ENCODE data around the gene ZFYVE26.

Gene ZFYVE26

DNA sequence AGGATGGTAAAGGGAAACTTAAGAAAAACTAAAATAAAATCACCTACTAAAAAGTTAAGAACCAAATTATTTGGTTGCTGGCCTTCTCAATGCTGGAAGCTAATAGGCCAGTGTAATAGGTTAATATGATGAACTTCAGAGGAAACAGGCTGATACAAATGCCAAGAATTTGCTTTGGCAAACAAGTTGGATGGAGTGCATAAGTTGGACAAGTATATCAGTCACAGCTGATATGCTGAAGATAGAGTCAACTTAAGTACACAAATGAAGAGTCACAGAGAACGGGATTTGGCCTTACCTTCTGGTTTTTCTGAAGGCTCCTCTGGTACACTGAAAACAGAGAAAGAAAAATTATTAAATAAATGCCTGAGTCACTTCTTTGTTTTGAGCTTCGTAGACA is 48.2 kb downstream of the ZFYVE26 start:
- Histone ChIP-seq H3K4me3 (ENCODE audit: severe bottlenecking) (no peak overlapping the region), H3K27me3 (ENCODE audit: insufficient read depth, poor library complexity, severe bottlenecking) (no peaks in the 10 kb centered on the region), H3K27ac (ENCODE audit: poor library complexity, severe bottlenecking) (no peak overlapping the region), H3K36me3 (ENCODE audit: low read depth) (peaks cover 86% of the 10 kb centered on the region), H3K9me3 (ENCODE audit: severe bottlenecking) (no peaks in the 10 kb centered on the region), H3K4me1 (ENCODE audit: insufficient read depth, poor library complexity, severe bottlenecking) (no peaks in the 10 kb centered on the region)
- ATAC-seq (ENCODE audit: low read depth) (no peak), DNase-seq (ENCODE audit: low spot score) (no peak)
- TF ChIP-seq, protein P1, sequence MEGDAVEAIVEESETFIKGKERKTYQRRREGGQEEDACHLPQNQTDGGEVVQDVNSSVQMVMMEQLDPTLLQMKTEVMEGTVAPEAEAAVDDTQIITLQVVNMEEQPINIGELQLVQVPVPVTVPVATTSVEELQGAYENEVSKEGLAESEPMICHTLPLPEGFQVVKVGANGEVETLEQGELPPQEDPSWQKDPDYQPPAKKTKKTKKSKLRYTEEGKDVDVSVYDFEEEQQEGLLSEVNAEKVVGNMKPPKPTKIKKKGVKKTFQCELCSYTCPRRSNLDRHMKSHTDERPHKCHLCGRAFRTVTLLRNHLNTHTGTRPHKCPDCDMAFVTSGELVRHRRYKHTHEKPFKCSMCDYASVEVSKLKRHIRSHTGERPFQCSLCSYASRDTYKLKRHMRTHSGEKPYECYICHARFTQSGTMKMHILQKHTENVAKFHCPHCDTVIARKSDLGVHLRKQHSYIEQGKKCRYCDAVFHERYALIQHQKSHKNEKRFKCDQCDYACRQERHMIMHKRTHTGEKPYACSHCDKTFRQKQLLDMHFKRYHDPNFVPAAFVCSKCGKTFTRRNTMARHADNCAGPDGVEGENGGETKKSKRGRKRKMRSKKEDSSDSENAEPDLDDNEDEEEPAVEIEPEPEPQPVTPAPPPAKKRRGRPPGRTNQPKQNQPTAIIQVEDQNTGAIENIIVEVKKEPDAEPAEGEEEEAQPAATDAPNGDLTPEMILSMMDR (IDR thresholded peaks at IDR 0.05; ENCODE audit: poor library complexity, severe bottlenecking) = no peak

DNA sequence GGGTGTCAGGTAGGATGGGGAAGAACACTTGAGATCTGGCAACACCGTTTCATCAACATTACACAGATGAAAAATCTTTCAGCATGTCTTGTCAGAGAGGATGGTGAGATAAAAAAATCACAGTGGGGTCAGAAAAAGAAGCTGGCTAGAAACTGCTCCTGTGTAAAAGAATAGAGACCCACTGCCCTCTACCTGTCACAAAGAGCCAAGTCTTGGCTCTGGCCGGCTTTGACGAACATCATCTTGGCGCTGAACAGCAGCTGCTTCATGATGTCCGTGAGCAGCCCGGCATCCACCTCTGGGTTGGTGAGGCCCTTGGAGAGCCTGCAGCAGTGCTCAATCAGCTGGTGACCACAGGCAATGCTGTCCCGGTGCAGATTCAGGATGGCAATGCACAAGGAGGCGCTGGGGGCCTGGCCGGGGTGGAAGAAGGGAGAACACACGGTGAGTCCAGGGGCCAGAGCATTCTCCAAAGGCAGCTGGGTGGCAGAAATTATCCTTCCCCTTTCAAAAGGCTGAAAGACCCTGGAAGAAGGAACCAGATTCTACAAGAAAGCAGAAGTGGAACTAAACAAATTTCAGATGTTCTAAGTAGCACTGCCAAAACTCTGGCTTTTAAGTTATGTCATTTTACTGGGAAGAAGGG is 50.2 kb downstream of the ZFYVE26 start:
- ATAC-seq (ENCODE audit: low read depth) (no peak), DNase-seq (ENCODE audit: low spot score) (no peak)
- TF ChIP-seq, protein P1 (IDR thresholded peaks at IDR 0.05; ENCODE audit: poor library complexity, severe bottlenecking) = no peak
- H3K27me3 ChIP-seq (ENCODE audit: insufficient read depth, poor library complexity, severe bottlenecking) = no peaks in the 10 kb centered on the region
- H3K4me3 ChIP-seq (ENCODE audit: severe bottlenecking) = no peak overlapping the region
- no peaks in the 10 kb centered on the region for H3K9me3 ChIP-seq (ENCODE audit: severe bottlenecking)
- H3K36me3 ChIP-seq (ENCODE audit: low read depth) = peaks cover 70% of the 10 kb centered on the region
- no peaks in the 10 kb centered on the region for H3K4me1 ChIP-seq (ENCODE audit: insufficient read depth, poor library complexity, severe bottlenecking)
- H3K27ac ChIP-seq (ENCODE audit: poor library complexity, severe bottlenecking) = no peak overlapping the region

DNA sequence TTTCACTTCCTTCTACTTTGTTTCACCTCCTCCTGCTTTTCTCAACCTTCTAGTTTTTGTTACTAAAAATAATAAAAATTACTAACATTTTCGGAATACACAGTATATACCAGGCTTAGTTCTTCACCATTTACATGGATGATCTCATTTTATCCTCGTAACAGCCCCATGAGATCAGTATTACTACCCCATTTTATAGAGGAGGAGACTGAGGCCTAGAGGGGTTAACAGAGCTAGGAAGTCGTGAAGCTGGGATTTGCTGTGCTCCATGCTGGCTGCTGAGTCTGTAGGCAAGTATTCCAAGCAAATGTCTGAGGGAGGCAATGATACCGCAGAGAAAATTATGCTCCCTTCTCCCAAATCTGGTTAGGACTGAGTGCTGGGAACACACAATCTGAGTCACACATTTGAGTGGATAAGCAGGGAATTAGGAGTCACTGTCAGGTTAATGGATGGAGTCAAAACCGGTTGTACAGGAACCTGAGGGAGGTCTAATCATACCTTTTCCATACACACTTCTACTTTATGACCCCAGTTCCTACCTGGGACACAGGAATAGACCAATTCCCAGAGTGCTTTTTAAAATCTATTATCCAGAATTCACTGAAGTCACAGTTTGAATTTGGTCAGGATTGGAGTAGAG is 51.1 kb downstream of the ZFYVE26 start:
- no peaks in the 10 kb centered on the region for H3K4me1 ChIP-seq (ENCODE audit: insufficient read depth, poor library complexity, severe bottlenecking)

DNA sequence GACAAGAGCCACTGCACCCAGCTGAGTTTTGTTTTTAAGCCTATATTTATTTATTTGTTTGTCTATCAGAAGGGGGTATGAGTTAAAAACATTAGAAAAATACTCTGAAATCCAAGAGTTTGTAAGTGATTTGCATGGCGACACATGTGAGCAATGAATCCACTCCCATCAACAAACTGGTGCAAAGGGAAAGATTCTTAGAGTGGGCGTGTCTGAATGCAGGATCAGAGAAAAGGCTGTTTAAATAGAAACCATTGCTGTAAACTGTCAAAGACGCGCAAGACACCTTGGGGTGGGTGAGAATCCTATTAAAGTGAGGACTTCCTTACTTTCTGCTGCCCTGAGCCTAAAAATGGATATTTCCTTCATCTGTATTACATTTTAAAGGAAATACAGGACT is 51.9 kb downstream of the ZFYVE26 start:
- DNase-seq (ENCODE audit: low spot score) (no peak), ATAC-seq (ENCODE audit: low read depth) (no peak)
- Histone ChIP-seq H3K4me1 (ENCODE audit: insufficient read depth, poor library complexity, severe bottlenecking) (no peaks in the 10 kb centered on the region), H3K9me3 (ENCODE audit: severe bottlenecking) (no peaks in the 10 kb centered on the region), H3K36me3 (ENCODE audit: low read depth) (peaks cover 56% of the 10 kb centered on the region), H3K27me3 (ENCODE audit: insufficient read depth, poor library complexity, severe bottlenecking) (no peaks in the 10 kb centered on the region), H3K4me3 (ENCODE audit: severe bottlenecking) (no peak overlapping the region), H3K27ac (ENCODE audit: poor library complexity, severe bottlenecking) (no peak overlapping the region)
- TF ChIP-seq, protein P1 (IDR thresholded peaks at IDR 0.05; ENCODE audit: poor library complexity, severe bottlenecking) = no peak

More for the DNA sequence above, 51.1 kb downstream of the ZFYVE26 start:
- peaks cover 61% of the 10 kb centered on the region for H3K36me3 ChIP-seq (ENCODE audit: low read depth)
- no peak overlapping the region for H3K27ac ChIP-seq (ENCODE audit: poor library complexity, severe bottlenecking)
- TF ChIP-seq, protein P1 (IDR thresholded peaks at IDR 0.05; ENCODE audit: poor library complexity, severe bottlenecking) = no peak
- no peak overlapping the region for H3K4me3 ChIP-seq (ENCODE audit: severe bottlenecking)
- DNase-seq (ENCODE audit: low spot score) = no peak
- ATAC-seq (ENCODE audit: low read depth) = peak; percentile 51; the same call in 2 of the 3 replicates
- no peaks in the 10 kb centered on the region for H3K27me3 ChIP-seq (ENCODE audit: insufficient read depth, poor library complexity, severe bottlenecking)
- no peaks in the 10 kb centered on the region for H3K9me3 ChIP-seq (ENCODE audit: severe bottlenecking)
